Urinary bladder (tissue), 4 donors: ENCODE data around the gene HPCAL4. TPM values are rescaled to one million over a fixed set of nuclear protein-coding genes. Genes with fewer than 3 reads are reported as not detected.

ENCODE experiments used
- DNase-seq: peaks from one replicate; pipeline ENCODE4 v3.0.0-alpha.2; 2015; ENCODE audit errors: extremely low spot score
- H3K27ac ChIP-seq: one replicate; pipeline ENCODE4 v1.5.1; 2013; ENCODE audit warnings: low read depth, mild to moderate bottlenecking, moderate library complexity
- H3K36me3 ChIP-seq: one replicate; pipeline ENCODE4 v1.6.1; 2013; ENCODE audit warnings: mild to moderate bottlenecking, moderate library complexity; ENCODE audit not compliant: insufficient read depth
- H3K4me1 ChIP-seq: one replicate; pipeline ENCODE4 v1.6.1; 2013; ENCODE audit warnings: mild to moderate bottlenecking, moderate library complexity; ENCODE audit not compliant: insufficient read depth
- H3K4me3 ChIP-seq: one replicate; pipeline ENCODE4 v1.5.1; 2013; ENCODE audit warnings: low read depth, low read length
- WGBS: extraction: QIAGEN DNeasy Blood & Tissue Kit; methylation state at CpG from one replicate; pipeline ENCODE4 v1.1.7; 2013; 5-methylcytosine and 5-hydroxymethylcytosine counted together
- polyA plus RNA-seq: library from polyadenylated mRNA; stranded (reverse); fragments of 200-250 nt; gene quantifications from one replicate; pipeline ENCODE4 v1.2.3, GENCODE V29; 2013
- total RNA-seq: library from RNA; depleted of rRNA; stranded (reverse); fragments of >200 nt; gene quantifications from one replicate; pipeline ENCODE4 v1.2.3, GENCODE V29; 2014
- donor health status: healthy with polysubstance abuse.
- donor health status: healthy.

HPCAL4 gene
- total and polyA plus RNA-seq, 2 donors, result 0.23 to 2.5 TPM

DNA sequence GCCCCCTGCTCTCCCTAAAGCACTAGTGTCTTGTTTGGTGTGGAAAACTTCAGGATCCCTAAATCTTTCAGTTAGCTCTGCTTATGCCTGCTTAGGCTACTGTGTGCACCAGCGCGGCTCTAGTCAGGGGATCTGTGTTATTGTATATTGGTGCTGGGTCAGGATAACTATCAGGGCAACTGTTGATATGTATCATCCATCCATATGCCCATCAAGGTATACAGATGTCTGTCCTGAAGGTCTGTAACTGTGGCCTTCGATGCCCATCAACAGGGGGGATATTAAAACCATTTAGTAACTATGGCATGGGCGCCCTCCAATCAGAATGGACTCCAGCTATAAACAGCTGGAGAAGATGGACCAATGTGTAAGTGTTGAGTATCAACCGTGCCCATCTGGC lies 31.7 kb downstream of the HPCAL4 start:
- Histone ChIP-seq H3K27ac (no peak overlapping the region), H3K36me3 (no peaks in the 10 kb centered on the region), H3K4me1 (no peaks in the 10 kb centered on the region), H3K4me3 (no peak overlapping the region)
- WGBS, result 90% methylated on average over 5 of the region's 5 CpGs
- no peak for DNase-seq

GRCh38 chr1:39659110-39659509 lies 32.1 kb downstream of the HPCAL4 start:
- H3K36me3 ChIP-seq, result no peaks in the 10 kb centered on the region
- H3K4me3 ChIP-seq, result no peak overlapping the region
- 94% methylated on average over 12 of the region's 12 CpGs for WGBS
- no peak overlapping the region for H3K27ac ChIP-seq
- no peaks in the 10 kb centered on the region for H3K4me1 ChIP-seq
- no peak for DNase-seq

DNA sequence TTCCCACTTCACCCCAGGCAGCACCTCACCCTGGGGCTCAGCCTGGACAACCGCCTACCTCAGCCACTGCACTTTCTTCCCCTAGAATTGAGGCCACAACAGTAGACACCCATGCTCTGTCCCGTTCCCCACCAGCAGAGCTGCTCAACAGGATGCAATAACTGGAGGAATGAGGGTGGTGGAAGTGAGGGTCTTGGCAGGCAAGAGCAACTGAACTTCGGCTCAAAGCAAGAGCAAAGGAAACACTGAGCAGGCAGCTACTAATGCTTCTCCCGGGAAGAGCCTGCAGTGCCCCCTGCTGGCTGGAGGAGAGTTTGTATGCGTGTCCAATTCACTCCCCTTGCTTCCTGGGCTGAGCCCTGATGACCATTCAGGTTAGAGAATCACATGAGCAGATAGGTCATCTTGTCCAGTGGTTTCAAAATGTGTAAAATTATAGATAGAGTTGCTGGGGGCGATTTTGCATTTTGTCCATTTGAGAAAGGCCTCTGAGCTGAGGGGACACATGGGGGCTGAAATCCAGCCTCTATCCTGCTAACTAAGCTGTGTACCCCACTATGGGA lies 33.2 kb downstream of the HPCAL4 start:
- 30% methylated on average over 6 of the region's 6 CpGs for WGBS
- no peak for DNase-seq
- no peaks in the 10 kb centered on the region for H3K4me1 ChIP-seq
- H3K4me3 ChIP-seq, result no peak overlapping the region
- no peak overlapping the region for H3K27ac ChIP-seq
- H3K36me3 ChIP-seq, result no peaks in the 10 kb centered on the region

DNA sequence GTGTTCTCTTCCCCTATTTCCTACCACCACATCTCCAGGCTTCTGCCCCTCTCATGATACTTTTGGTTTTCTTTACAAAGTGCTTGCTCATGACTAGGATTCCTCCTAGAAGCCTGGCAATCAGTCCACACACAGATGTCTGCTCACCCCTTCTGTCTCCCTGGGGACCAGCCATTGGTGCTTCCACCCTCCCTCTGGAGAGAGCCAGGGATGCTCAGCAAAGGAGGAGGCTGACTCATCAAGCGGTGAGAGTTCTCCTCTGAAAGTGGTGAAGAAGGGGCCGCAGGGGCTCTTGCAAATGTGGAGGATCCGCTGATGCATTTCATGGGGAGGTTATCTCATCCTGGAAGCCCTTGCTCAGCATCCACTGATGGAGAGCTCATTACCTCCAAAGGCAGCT lies 33.8 kb downstream of the HPCAL4 start:
- Histone ChIP-seq H3K4me1 (no peaks in the 10 kb centered on the region), H3K36me3 (no peaks in the 10 kb centered on the region), H3K27ac (no peak overlapping the region), H3K4me3 (no peak overlapping the region)
- 86% methylated on average over 3 of the region's 3 CpGs for WGBS
- DNase-seq, result no peak

DNA sequence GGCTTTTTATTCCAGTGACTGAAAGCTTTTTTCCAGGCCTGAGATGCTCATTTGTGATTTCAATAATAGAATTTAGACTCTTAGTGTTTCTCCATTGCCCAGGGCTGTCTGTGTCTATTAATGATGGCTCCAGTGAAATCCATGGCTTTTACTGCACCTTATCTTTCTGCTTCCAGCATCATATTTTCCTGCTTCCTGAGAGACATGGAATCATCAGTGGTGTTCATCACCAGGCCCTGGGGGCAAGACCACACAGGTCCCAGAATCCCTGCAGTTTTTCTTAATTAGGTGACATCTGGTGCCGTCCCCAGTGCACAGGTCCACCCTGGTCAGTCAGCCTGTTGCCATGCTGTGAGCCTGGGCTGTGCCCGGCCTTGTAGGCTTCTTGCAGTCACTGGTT lies 34.8 kb downstream of the HPCAL4 start:
- Histone ChIP-seq H3K27ac (no peak overlapping the region), H3K4me3 (no peak overlapping the region), H3K4me1 (no peaks in the 10 kb centered on the region), H3K36me3 (no peaks in the 10 kb centered on the region)
- peak; percentile 46 for DNase-seq
- 90% methylated on average over 2 of the region's 2 CpGs for WGBS

DNA sequence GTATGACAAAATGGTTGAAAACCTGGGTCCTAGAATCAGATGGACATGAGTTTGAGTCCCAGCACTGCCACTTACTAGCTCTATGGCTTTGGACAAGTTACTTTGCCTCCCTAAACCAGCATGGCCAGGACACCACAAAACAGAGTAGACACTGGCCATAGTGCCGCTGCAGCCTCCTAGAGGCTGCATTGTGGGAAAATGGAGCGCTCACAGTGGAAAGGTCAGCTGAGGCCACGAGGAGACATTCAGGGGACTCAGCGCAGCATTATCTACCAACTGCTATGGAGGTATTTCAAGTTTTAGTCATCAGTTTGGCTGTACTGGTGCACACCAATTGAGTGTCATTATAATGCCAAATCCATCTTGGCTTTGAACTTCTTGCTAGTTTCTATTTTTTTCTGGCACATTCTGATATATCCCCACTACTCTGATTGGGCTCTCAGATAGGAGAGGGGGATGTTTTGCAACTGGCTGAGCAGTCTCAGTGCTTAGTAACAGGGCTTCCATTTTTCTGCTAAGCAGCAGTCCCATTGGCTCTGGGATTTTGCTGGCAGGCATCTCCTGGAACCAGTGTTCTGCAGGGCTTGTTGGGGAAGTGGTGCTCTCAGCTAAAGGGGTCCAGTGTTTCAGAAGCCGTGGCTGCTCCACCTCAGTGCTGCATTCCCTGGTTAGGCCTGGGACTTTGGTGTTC lies 35.5 kb downstream of the HPCAL4 start:
- Histone ChIP-seq H3K27ac (no peak overlapping the region), H3K4me1 (no peaks in the 10 kb centered on the region), H3K36me3 (no peaks in the 10 kb centered on the region), H3K4me3 (no peak overlapping the region)
- DNase-seq, result no peak
- WGBS, result 78% methylated on average over 5 of the region's 5 CpGs

DNA sequence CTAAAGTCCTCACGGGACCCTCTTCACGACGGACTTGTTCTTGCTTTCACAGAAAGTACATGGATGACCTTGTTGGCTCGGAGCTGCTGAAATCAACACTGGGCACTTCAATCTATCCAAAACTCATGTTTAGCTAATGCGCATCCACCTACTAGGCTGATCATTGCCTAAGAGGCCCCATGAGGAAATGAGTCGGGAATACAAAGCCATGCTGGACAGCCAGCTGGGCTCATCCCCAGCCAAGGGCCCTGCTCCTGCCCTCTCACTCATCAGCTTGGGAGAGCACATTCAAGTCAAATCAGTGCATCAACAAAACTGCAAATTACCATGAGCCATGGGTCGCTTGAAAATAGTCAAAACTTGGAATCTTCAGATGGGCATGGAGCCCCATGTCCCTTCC lies 36.9 kb downstream of the HPCAL4 start:
- Histone ChIP-seq H3K27ac (no peak overlapping the region), H3K36me3 (no peaks in the 10 kb centered on the region), H3K4me1 (no peaks in the 10 kb centered on the region), H3K4me3 (no peak overlapping the region)
- no peak for DNase-seq
- 80% methylated on average over 7 of the region's 7 CpGs for WGBS

- Histone ChIP-seq H3K27ac (no peak overlapping the region), H3K4me1 (no peaks in the 10 kb centered on the region), H3K36me3 (no peaks in the 10 kb centered on the region), H3K4me3 (no peak overlapping the region)
- 4% methylated on average over 8 of the region's 8 CpGs for WGBS
- no peak for DNase-seq
Measured at GRCh38 chr1:39653546-39654031, 37.6 kb downstream of the HPCAL4 start.

GRCh38 chr1:39652554-39652953 lies 38.7 kb downstream of the HPCAL4 start:
- no peaks in the 10 kb centered on the region for H3K36me3 ChIP-seq
- H3K27ac ChIP-seq, result no peak overlapping the region
- DNase-seq, result no peak
- WGBS, result 89% methylated on average over 2 of the region's 2 CpGs
- H3K4me3 ChIP-seq, result no peak overlapping the region
- no peaks in the 10 kb centered on the region for H3K4me1 ChIP-seq

- no peaks in the 10 kb centered on the region for H3K36me3 ChIP-seq
- WGBS, result 82% methylated on average over 6 of the region's 6 CpGs
- no peak overlapping the region for H3K27ac ChIP-seq
- no peaks in the 10 kb centered on the region for H3K4me1 ChIP-seq
- DNase-seq, result no peak
- no peak overlapping the region for H3K4me3 ChIP-seq
Measured at GRCh38 chr1:39652105-39652504, 39.1 kb downstream of the HPCAL4 start.

DNA sequence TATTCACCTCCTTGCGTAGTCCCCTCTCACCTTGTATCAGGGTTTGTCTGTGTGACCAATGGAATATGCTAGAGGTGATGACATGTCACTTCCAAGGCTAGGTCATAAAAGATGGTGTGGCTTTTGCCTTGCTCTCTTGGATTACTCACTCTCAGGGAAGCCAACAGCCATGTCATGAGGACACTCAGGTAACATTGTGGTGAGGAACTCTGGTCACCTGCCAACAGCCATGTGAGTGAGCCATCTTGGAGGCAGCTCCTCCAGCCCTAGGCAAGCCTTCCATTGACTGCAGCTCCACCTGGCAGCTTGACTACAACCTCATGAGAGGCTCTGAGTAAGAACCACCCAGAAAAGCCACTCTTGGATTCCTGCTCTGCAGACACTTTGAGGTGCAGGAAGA lies 40.8 kb downstream of the HPCAL4 start:
- WGBS, result 96% methylated on average over 1 of the region's 1 CpG

GRCh38 chr1:39649636-39650185 lies 41.5 kb downstream of the HPCAL4 start:
- H3K27ac ChIP-seq, result no peak overlapping the region
- H3K36me3 ChIP-seq, result no peaks in the 10 kb centered on the region
- 74% methylated on average over 2 of the region's 2 CpGs for WGBS
- H3K4me1 ChIP-seq, result no peaks in the 10 kb centered on the region
- H3K4me3 ChIP-seq, result no peak overlapping the region
- DNase-seq, result no peak

More for the DNA sequence above, 40.8 kb downstream of the HPCAL4 start:
- Histone ChIP-seq H3K4me3 (no peak overlapping the region), H3K4me1 (no peaks in the 10 kb centered on the region), H3K27ac (no peak overlapping the region), H3K36me3 (no peaks in the 10 kb centered on the region)
- DNase-seq, result no peak

DNA sequence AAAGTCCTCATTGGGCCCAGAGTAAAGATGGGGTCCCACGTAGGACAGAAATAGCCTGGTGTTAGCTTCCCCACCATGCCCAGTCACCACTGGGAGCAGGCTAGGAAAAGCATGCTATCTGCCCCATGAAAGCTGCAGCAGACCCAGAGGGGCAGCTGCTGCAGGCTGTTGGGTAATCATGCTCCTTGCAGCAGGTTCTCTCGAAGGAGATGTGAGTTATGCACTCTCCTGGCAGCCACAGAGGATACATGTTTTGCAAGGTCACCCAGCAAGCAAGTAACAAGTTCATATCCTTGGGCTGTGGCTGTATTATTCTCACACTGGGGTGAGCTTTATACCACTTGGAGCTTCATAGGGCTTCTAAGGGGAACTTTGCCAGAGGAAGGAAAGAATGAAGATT lies 42.7 kb downstream of the HPCAL4 start:
- H3K27ac ChIP-seq, result no peak overlapping the region
- WGBS, result 84% methylated on average over 2 of the region's 2 CpGs
- DNase-seq, result no peak
- H3K4me3 ChIP-seq, result no peak overlapping the region
- no peaks in the 10 kb centered on the region for H3K4me1 ChIP-seq
- H3K36me3 ChIP-seq, result no peaks in the 10 kb centered on the region

DNA sequence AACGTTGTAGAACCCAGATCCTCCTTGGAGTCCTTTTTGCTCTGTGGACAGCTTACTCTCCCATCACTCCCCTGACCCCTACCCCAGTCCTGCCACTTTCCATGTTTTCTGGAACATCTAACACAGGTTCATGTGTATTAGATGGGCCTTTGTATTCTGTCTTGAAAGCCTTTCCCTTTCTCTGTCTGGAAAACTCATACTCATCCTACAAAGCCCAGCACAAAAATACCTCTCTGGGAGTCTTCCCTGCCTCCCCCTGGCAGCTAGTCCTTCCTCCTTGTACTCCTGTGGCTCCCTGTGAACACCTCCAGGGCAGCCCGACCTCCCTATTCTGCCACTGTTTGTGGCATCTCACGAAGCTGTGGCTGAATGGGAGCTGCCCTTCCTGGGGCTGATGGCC lies 44.0 kb downstream of the HPCAL4 start:
- WGBS, result 84% methylated on average over 3 of the region's 3 CpGs
- DNase-seq, result no peak
- Histone ChIP-seq H3K4me3 (no peak overlapping the region), H3K4me1 (no peaks in the 10 kb centered on the region), H3K27ac (no peak overlapping the region), H3K36me3 (no peaks in the 10 kb centered on the region)
